ENCODE measurements around the gene PXDC1. TPM values are rescaled to one million over a fixed set of nuclear protein-coding genes. Genes with fewer than 3 reads are reported as not detected.

The PXDC1 gene, protein sequence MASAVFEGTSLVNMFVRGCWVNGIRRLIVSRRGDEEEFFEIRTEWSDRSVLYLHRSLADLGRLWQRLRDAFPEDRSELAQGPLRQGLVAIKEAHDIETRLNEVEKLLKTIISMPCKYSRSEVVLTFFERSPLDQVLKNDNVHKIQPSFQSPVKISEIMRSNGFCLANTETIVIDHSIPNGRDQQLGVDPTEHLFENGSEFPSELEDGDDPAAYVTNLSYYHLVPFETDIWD
- 100 to 1,000 TPM in 1 of 12 donors, 10 to 100 TPM in 11; 20.4 to 201 (median 23.6) TPM for polyA plus RNA-seq (ENCODE audit: insufficient read length in 12 of 12)
- long read RNA-seq, donor 1, transcript PXDC1-202 (5 exons, 2,190 nt) = major isoform, 10 of 17 reads
- long read RNA-seq, donor 1, partial matches to known transcripts = 7 of 17 reads
- long read RNA-seq, donor 1, other reads (novel, unspliced or antisense) = 0 of 17 reads
- long read RNA-seq, donor 2, transcript PXDC1-202 (5 exons, 2,190 nt) = major isoform, 5 of 5 reads
- long read RNA-seq, donor 2, partial matches to known transcripts = 0 of 5 reads
- long read RNA-seq, donor 2, other reads (novel, unspliced or antisense) = 0 of 5 reads
- long read RNA-seq, donor 3, partial matches to known transcripts = 0 of 2 reads
- long read RNA-seq, donor 3, other reads (novel, unspliced or antisense) = 0 of 2 reads
- long read RNA-seq, donor 4, partial matches to known transcripts = 0 of 2 reads
- long read RNA-seq, donor 4, other reads (novel, unspliced or antisense) = 0 of 2 reads
- long read RNA-seq, donor 5, transcript PXDC1-202 (5 exons, 2,190 nt) = major isoform, 10 of 10 reads
- long read RNA-seq, donor 5, partial matches to known transcripts = 0 of 10 reads
- long read RNA-seq, donor 5, other reads (novel, unspliced or antisense) = 0 of 10 reads
- long read RNA-seq, donor 6, transcript PXDC1-202 (5 exons, 2,190 nt) = major isoform, 7 of 7 reads
- long read RNA-seq, donor 6, partial matches to known transcripts = 0 of 7 reads
- long read RNA-seq, donor 6, other reads (novel, unspliced or antisense) = 0 of 7 reads
- long read RNA-seq, donor 7, partial matches to known transcripts = 0 of 2 reads
- long read RNA-seq, donor 7, other reads (novel, unspliced or antisense) = 0 of 2 reads
- long read RNA-seq, donor 8, transcript PXDC1-202 (5 exons, 2,190 nt) = major isoform, 10 of 10 reads
- long read RNA-seq, donor 8, partial matches to known transcripts = 0 of 10 reads
- long read RNA-seq, donor 8, other reads (novel, unspliced or antisense) = 0 of 10 reads
- long read RNA-seq, donor 9, transcript PXDC1-202 (5 exons, 2,190 nt) = major isoform, 12 of 20 reads
- long read RNA-seq, donor 9, partial matches to known transcripts = 8 of 20 reads
- long read RNA-seq, donor 9, other reads (novel, unspliced or antisense) = 0 of 20 reads
- long read RNA-seq, donor 10, transcript PXDC1-202 (5 exons, 2,190 nt) = major isoform, 7 of 8 reads
- long read RNA-seq, donor 10, partial matches to known transcripts = 0 of 8 reads
- long read RNA-seq, donor 10, other reads (novel, unspliced or antisense) = 0 of 8 reads
- long read RNA-seq, donor 11, transcript PXDC1-202 (5 exons, 2,190 nt) = major isoform, 13 of 18 reads
- long read RNA-seq, donor 11, partial matches to known transcripts = 5 of 18 reads
- long read RNA-seq, donor 11, other reads (novel, unspliced or antisense) = 0 of 18 reads

GRCh38 chr6:3751077-3751729 lies at the start of gene PXDC1:
PXDC1 (minus strand) TSS chr6:3751713; CDS start chr6:3751531, 182 bp downstream.
- no peak for DNase-seq

- no peak for DNase-seq
These were observed 49.5 kb upstream of the PXDC1 start for GRCh38 chr6:3800850-3801591.

DNA sequence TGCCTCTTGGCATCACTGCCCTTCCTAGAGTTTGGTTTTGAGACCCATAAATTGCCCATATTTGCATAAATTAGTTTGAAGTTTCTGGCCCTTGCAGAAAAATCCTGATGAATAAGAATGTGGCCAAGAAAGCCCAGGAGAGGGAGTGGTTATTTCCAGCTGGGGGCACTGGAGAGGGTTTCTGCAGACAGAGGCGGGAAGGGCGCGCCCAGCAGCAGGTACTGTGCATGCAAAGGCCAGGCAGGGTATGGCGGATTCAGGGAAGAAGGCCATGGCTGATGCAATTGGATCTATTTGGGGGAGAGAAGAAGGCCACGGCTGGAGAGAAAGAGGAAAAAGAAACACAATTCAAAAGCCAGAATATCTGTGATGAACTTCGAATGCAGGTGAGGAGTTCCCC lies 48.2 kb upstream of the PXDC1 start:
- DNase-seq = no peak

GRCh38 chr6:3798055-3798919 lies 46.8 kb upstream of the PXDC1 start:
- DNase-seq = peak; percentile 25

DNA sequence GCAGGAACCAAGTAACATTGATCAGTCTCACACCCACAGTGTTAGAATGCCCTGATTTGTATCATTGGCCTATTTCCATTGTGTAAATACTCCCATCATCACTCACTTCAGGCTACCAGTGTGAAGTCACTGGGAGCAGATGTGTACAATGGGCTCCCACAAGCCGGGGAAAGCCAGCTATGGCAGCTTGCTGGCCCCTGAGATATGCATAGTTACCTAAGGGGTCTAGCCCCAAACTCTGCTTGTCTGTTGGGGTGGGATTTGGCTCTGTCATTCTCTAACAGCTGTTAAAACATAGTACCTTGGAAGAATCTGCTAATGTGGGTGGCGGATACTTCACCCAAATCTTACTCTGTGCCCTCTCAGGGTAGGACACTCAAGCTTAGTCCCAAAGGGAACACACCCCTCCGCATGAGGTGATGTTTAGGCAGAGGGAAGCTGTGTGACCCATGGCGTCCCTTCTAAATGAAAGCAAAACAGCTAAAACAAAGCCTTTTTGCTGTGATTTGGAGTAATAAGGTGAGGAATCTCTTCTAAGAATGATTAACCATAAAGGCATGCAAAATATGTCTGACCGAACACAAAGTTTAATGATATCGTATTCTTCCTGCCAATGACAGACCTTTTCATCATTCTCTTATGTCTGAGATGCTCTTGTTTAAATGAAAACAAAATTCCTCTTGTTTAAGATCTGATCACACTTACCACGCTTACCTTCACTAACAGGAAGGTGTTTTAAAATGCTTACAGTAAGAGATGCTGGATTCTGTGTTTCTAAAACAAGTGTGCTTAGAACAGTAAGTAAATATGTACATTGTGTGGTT lies 45.9 kb upstream of the PXDC1 start:
- no peak for DNase-seq

GRCh38 chr6:3796719-3797041 lies 45.2 kb upstream of the PXDC1 start:
- no peak for DNase-seq

DNA sequence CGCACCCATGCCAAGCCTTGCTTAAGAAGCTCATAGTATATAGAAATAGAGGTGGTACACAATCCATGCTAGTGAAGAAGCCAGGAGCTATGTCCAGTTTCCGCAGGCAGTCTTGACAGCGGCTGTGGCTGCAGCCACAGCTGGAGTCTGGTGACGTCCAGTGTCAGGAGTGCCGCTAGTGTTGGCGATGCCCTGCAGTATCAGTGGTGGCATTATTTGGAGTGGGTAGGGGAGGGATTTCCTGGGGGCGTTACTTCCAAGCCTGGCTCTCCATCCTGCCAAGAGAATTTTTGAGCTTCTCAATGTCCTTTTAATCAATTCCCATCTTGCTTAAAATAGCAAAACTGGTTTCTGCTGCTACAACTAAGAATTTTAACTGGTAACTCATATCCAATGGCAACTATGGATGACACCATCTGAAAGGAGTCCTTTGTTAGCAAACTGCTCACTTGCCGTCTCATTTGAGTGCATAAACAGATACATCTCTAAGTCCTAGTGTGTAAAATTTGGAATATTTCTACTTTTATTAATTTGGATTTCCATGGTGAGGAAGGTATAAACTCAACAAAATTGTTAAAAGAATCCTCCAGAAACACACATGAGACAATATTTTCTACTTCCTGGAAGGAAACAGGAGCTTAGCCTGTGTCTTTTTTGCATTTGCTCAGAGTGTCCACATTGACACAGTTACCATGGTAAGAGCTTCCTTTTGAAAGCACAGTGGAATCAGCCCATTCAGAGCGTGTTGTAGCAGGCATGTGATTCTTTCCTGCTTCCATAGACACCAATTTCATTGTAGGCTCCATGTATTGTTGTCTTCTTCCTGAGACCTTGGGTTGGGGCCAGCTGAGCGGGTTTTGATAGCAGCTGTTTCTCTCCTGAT lies 44.6 kb upstream of the PXDC1 start:
- DNase-seq = peak; percentile 48

- no peak for DNase-seq
These were observed 42.6 kb upstream of the PXDC1 start for GRCh38 chr6:3794092-3794491.

- no peak for DNase-seq
These were observed 42.0 kb upstream of the PXDC1 start for GRCh38 chr6:3793545-3793944.

DNA sequence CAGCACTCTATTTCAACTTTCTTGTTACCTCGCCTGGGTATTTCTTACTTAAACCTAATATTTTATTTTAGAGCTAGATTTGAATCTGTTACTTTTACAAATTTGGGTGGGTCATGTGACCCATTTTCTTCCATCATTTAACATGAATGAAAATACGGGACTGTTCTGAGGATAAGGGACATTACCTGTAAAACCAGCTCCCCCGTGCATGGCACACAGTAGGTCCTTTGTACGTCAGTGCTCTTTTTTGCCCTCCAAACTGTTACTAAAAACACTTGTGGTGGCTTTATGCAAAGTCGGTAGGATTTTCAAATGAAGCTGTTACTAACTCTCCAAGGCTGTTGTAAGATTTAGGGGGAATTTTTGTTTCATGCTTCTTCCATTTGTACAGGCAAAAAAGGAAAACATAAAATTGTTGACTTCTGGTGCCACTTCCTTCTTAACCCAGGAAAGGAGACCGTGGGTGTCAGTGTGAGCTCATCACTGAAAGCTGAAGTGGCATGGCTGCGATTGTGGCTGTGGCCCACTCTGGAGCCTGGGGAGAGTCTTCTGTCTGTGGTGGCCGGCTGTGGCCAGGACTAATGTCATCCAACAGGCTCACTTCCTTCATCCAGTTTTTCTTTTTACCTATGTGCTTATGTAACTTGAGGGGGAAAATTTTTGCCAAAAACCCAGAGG lies 40.2 kb upstream of the PXDC1 start:
- DNase-seq = no peak

DNA sequence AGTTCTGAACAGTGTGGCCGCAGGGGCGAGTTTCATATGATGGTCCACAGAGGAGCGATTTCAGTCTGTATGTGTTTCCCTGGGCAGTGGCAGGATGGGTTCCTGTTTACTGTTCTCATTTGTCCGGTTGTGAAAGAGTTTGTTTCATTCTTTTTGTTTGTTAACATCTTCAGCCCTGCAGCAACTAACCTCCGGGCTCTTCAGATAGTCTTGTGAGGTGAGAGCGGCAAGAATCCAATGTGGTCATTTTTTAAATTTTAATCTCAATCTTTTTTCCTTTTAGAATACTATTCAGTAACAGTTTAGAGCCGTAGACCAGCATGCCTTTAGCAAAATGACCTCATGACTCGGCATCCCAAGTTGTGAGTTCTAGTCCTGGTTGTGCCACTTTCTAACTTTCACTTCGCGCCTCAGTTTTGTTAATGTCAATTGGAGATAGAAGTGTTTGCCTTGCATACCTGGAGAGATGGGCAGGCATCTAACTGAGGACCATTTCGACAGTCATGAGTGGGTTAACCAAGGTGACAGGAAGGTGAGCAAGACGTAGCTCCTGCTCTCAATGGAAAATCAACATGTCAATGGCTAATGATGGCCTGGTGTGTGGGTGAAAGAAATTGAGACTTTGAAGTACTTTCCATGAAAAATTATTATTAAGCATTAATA lies 38.5 kb upstream of the PXDC1 start:
- no peak for DNase-seq

DNA sequence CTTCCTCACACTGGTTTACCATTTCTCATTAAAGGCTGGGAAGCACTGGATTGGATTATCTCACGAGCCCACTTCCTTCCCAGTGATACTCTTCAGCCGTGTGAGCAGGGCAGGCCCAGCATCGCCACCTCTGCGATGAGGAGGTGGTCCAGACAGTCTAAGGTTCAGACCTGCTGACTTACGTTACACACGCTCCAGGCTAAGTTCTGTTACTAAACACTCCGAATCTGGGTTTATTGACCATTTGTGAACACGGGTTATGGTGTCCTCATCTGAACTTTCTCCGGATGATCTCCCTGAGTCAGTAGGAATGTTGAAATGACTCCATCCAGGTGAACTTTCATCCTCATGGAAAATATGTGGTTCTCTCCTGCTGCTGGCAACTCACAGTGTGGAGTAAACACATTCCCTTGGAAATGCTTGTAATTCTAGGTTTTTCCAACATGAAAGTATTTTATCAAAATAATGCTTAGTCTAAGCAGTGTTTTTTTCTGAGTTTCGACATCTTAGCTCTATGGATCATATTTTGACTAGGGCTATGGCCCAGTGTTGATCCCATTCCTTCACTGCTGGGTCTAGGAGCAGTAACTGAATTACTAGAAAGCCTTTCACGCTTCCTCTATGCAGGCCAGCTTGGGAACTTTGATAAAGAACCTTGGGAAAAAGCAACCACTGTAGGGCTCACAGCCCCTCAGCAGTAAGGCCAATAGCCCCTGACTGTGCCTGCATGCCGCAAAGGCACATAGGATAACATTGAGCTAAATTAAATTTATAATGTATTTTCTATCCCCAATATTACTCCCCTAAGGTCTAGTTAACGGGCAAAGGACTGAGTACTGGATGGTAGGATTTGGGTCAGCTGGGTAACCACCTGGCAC lies 37.7 kb upstream of the PXDC1 start:
- DNase-seq = no peak

DNA sequence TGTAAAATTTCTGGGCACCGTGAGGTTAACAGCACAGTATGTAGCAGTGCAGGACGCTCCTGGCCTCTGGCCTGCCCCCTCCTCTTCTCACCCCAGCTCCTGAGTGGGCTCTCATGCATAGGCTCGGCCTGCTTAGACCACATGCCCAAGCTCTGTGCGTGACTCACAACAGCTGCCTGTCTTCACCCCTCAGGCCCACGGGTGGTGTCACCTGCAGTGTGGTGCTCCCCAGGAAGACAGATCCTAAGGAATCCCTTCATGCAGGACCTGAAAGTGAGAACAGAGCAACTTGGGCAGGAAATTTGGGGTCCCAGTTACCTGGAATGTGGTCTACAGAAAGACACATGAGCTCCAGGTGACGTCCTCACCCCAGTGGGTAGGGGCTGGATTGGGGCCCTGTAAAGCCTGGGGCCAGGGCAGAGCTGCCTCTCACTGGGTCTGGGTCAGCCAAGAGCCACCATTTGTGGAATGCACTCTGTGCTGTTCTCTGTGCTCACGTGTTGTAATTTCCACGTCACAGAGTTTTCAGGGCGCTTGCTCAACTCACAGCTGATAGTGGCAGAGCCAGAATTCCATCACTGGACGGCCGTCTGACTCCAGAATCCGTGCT lies 37.0 kb upstream of the PXDC1 start:
- DNase-seq = no peak

DNA sequence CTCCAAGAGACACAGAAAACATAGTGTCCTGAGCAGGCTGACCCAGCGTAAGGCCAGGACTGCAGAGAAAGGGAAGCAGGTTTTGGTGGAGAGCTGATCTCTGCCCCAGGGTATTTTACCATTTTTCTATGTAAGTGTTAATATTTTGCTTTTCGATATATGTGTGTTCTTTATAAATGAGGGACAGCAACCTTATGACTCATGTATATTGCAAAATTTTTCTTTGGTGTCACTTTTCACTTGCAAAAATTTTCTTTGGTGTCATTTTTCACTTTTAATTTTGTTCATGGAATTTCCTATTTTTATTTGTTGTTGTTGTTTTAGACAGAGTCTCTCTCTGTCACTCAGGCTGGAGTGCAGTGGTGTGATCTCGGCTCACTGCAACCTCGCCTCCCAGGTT lies 34.6 kb upstream of the PXDC1 start:
- no peak for DNase-seq
